Germinal center (tissue), 1 donor: ENCODE measurements around the gene GPR50.
A peak's percentile ranks its signal among the peaks of the same experiment; 100 is the strongest.

ENCODE experiments used
- DNase-seq: peaks from one replicate; pipeline ENCODE4 v3.0.0; 2012; ENCODE audit warnings: mixed read lengths, low spot score

Gene GPR50

GRCh38 chrX:151176231-151176750, at the start of gene GPR50:
GPR50 (plus strand) TSS chrX:151176584; CDS start chrX:151176722, 138 bp downstream.
- no peak for DNase-seq

GRCh38 chrX:151132531-151132930, 43.9 kb upstream of the GPR50 start:
- DNase-seq: no peak

GRCh38 chrX:151151665-151152267, 24.6 kb upstream of the GPR50 start:
- DNase-seq: peak; percentile 19

- DNase-seq: no peak
These were observed 23.3 kb upstream of the GPR50 start for GRCh38 chrX:151153086-151153485.

- DNase-seq: no peak
These were observed 22.7 kb upstream of the GPR50 start for GRCh38 chrX:151153667-151154066.

- no peak for DNase-seq
These were observed 21.1 kb upstream of the GPR50 start for GRCh38 chrX:151155234-151155633.

GRCh38 chrX:151161690-151162089, 14.7 kb upstream of the GPR50 start:
- no peak for DNase-seq

- DNase-seq: no peak
These were observed 8.5 kb upstream of the GPR50 start for GRCh38 chrX:151167791-151168345.

- no peak for DNase-seq
These were observed 6.6 kb upstream of the GPR50 start for GRCh38 chrX:151169783-151170182.

- DNase-seq: no peak
These were observed 1.7 kb upstream of the GPR50 start for GRCh38 chrX:151174581-151175282.

- no peak for DNase-seq
These were observed 911 bp upstream of the GPR50 start for GRCh38 chrX:151175283-151176062.

- DNase-seq: no peak
These were observed 1.0 kb downstream of the GPR50 start for GRCh38 chrX:151177141-151178027.

- DNase-seq: no peak
These were observed 2.4 kb downstream of the GPR50 start for GRCh38 chrX:151178746-151179145.

GRCh38 chrX:151180400-151180799, 4.0 kb downstream of the GPR50 start:
- no peak for DNase-seq

GRCh38 chrX:151181088-151181487, 4.7 kb downstream of the GPR50 start:
- no peak for DNase-seq

- DNase-seq: no peak
These were observed 6.9 kb downstream of the GPR50 start for GRCh38 chrX:151183233-151183753.

GRCh38 chrX:151183912-151184565, 7.7 kb downstream of the GPR50 start:
- DNase-seq: no peak

GRCh38 chrX:151184705-151185104, 8.3 kb downstream of the GPR50 start:
- no peak for DNase-seq

GRCh38 chrX:151206871-151207270, 30.5 kb downstream of the GPR50 start:
- DNase-seq: no peak

GRCh38 chrX:151225843-151226242, 49.5 kb downstream of the GPR50 start:
- DNase-seq: no peak

GRCh38 chrX:151226941-151227340, 50.6 kb downstream of the GPR50 start:
- no peak for DNase-seq
